ENCODE measurements around the gene ITIH6. TPM values are rescaled to one million over a fixed set of nuclear protein-coding genes. Genes with fewer than 3 reads are reported as not detected.

Gene ITIH6
- total RNA-seq, 1 experiment from 2014 or later = not detected

- Mint-ChIP-seq H3K9me3 (ENCODE audit: low read depth, unreplicated experiment) (no peaks in the 10 kb centered on the region), H3K4me1 (ENCODE audit: low read depth, unreplicated experiment) (no peaks in the 10 kb centered on the region), H3K4me3 (ENCODE audit: low read depth, unreplicated experiment) (no peak overlapping the region), H3K36me3 (ENCODE audit: insufficient read depth, unreplicated experiment) (peaks cover 6% of the 10 kb centered on the region), H3K27me3 (ENCODE audit: unreplicated experiment) (no peaks in the 10 kb centered on the region), H3K27ac (ENCODE audit: unreplicated experiment) (no peak overlapping the region)
- DNase-seq = no peak
- no peak for TF ChIP-seq CTCF (IDR thresholded peaks at IDR 0.05; ENCODE audit: unreplicated experiment)
- intact Hi-C loops (cut with micrococcal nuclease; ENCODE audit: unreplicated experiment) = no loop called here
- CTCF ChIA-PET = no interaction called here
- BruUV-seq (replicated peaks) = no TSS peak
Observed at GRCh38 chrX:54817220-54817820, 19.3 kb upstream of the ITIH6 start.

- Mint-ChIP-seq H3K9me3 (ENCODE audit: low read depth, unreplicated experiment) (no peaks in the 10 kb centered on the region), H3K4me3 (ENCODE audit: low read depth, unreplicated experiment) (no peak overlapping the region), H3K27me3 (ENCODE audit: unreplicated experiment) (peaks cover 18% of the 10 kb centered on the region), H3K4me1 (ENCODE audit: low read depth, unreplicated experiment) (no peaks in the 10 kb centered on the region), H3K36me3 (ENCODE audit: insufficient read depth, unreplicated experiment) (peaks cover 35% of the 10 kb centered on the region), H3K27ac (ENCODE audit: unreplicated experiment) (no peak overlapping the region)
- intact Hi-C loops (cut with micrococcal nuclease; ENCODE audit: unreplicated experiment) = no loop called here
- no TSS peak for BruUV-seq (replicated peaks)
- no peak for TF ChIP-seq CTCF (IDR thresholded peaks at IDR 0.05; ENCODE audit: unreplicated experiment)
- DNase-seq = no peak
- CTCF ChIA-PET = interaction anchor here (1.7 kb wide), 1 partner anchor 173 kb away, joined by 3 read pairs; no protein-coding TSS in a partner anchor
Observed at GRCh38 chrX:54812306-54812705, 14.3 kb upstream of the ITIH6 start.

GRCh38 chrX:54811301-54811885, 13.3 kb upstream of the ITIH6 start:
- peaks cover 34% of the 10 kb centered on the region for H3K36me3 Mint-ChIP-seq (ENCODE audit: insufficient read depth, unreplicated experiment)
- no peaks in the 10 kb centered on the region for H3K4me1 Mint-ChIP-seq (ENCODE audit: low read depth, unreplicated experiment)
- H3K27me3 Mint-ChIP-seq (ENCODE audit: unreplicated experiment) = peaks cover 27% of the 10 kb centered on the region
- intact Hi-C loops (cut with micrococcal nuclease; ENCODE audit: unreplicated experiment) = no loop called here
- H3K9me3 Mint-ChIP-seq (ENCODE audit: low read depth, unreplicated experiment) = no peaks in the 10 kb centered on the region
- DNase-seq = no peak
- BruUV-seq (replicated peaks) = no TSS peak
- TF ChIP-seq CTCF (IDR thresholded peaks at IDR 0.05; ENCODE audit: unreplicated experiment) = no peak
- CTCF ChIA-PET = interaction anchor here (1.7 kb wide), 1 partner anchor 172 kb away, joined by 3 read pairs; no protein-coding TSS in a partner anchor
- peak overlapping the region; percentile 17 for H3K4me3 Mint-ChIP-seq (ENCODE audit: low read depth, unreplicated experiment)
- H3K27ac Mint-ChIP-seq (ENCODE audit: unreplicated experiment) = no peak overlapping the region

- CTCF ChIA-PET = no interaction called here
- Mint-ChIP-seq H3K4me1 (ENCODE audit: low read depth, unreplicated experiment) (no peaks in the 10 kb centered on the region), H3K27ac (ENCODE audit: unreplicated experiment) (no peak overlapping the region), H3K36me3 (ENCODE audit: insufficient read depth, unreplicated experiment) (peaks cover 30% of the 10 kb centered on the region), H3K27me3 (ENCODE audit: unreplicated experiment) (peaks cover 36% of the 10 kb centered on the region), H3K4me3 (ENCODE audit: low read depth, unreplicated experiment) (peak overlapping the region; percentile 87), H3K9me3 (ENCODE audit: low read depth, unreplicated experiment) (no peaks in the 10 kb centered on the region)
- TF ChIP-seq CTCF (IDR thresholded peaks at IDR 0.05; ENCODE audit: unreplicated experiment) = no peak
- no peak for DNase-seq
- intact Hi-C loops (cut with micrococcal nuclease; ENCODE audit: unreplicated experiment) = no loop called here
- BruUV-seq (replicated peaks) = no TSS peak
Observed at GRCh38 chrX:54810532-54810931, 12.5 kb upstream of the ITIH6 start.
